Activated CD8-positive, alpha-beta memory T cell treated with anti-CD3 and anti-CD28 coated beads for 48 hours (primary cell): Measurements from ENCODE around the gene PEMT.

ENCODE experiments used
- DNase-seq, 3 experiments: peaks; one replicate each; pipeline ENCODE4 v3.0.0-alpha.2; 2020; ENCODE audit warnings: low read depth in 2 of 3, low spot score in 2 of 3

PEMT gene

GRCh38 chr17:17514993-17515933 lies 76.2 kb downstream of the PEMT start:
- no peak for DNase-seq

DNA sequence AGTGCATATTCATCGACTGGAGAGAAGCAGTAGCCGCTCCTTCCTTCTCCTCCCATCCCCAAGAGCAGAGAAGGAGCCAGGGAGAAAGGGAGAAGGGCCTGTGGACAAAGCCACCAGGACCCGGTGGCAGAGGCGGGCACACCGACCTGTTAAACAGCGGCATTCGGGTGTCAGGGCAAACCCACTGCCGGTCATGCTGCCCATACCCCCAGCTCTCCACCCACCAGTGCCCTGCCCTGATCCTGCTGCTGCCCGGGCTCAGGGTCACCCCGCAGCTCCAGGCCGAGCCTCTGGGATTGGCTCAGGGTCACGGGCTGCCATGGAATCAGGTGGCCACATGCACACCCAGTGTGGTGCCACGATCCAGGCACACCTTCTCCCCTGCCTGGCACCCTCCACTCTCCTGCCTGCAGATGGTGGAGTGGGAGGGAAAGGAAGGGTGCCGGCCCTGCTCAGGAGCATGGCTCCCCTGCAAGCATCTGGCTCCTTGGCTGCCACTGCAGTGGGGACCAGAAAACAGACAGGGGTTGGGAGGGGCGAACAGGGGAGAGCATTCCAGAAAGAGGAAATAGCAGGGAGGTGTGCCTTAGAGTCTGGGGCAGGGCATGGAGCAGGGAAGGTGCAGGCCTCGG lies 77.0 kb downstream of the PEMT start:
- DNase-seq = no peak

DNA sequence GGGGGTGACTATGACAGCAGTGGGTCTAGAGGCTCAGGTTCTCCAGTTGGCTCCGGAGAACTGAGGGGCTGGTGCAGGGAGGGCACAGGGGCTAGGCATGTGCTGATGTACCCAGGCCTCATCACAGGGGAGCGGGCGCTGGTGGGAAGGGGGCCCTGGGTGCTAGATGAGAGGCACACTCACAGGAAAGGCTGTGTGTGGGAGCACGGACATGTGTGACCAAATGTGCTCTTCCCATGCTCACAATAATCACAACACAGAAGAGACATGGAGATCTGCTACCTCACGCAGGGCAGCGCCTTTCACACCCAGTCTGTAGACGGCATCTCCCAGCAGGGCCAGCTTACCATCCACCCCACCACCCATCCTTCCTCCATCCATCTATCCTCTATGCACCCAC lies 77.9 kb downstream of the PEMT start:
- no peak for DNase-seq

DNA sequence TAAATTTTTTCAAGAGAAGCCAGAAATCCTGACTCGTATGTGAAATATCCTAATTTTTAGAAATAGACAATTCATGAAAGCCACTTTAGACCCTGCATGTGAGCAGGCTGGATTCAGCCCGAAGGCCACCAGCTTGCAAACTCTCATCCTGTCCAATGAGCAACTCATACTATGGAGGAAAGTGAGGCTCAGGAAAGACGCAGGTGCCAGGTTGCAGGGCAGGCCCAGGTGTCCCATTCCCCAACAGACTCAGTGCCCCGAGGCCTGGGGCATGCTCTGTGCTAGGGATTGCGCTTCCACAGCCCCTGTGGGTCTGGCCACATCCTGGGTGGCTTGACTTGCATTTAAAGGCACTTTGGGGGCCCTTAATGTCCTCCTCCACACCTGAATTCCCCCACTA lies 78.6 kb downstream of the PEMT start:
- no peak for DNase-seq

- DNase-seq = no peak
Measured at GRCh38 chr17:17511881-17512858, 79.3 kb downstream of the PEMT start.

GRCh38 chr17:17511293-17511741 lies 80.2 kb downstream of the PEMT start:
- no peak for DNase-seq

GRCh38 chr17:17510456-17511292 lies 80.8 kb downstream of the PEMT start:
- no peak for DNase-seq

GRCh38 chr17:17509601-17510425 lies 81.7 kb downstream of the PEMT start:
- DNase-seq = no peak

DNA sequence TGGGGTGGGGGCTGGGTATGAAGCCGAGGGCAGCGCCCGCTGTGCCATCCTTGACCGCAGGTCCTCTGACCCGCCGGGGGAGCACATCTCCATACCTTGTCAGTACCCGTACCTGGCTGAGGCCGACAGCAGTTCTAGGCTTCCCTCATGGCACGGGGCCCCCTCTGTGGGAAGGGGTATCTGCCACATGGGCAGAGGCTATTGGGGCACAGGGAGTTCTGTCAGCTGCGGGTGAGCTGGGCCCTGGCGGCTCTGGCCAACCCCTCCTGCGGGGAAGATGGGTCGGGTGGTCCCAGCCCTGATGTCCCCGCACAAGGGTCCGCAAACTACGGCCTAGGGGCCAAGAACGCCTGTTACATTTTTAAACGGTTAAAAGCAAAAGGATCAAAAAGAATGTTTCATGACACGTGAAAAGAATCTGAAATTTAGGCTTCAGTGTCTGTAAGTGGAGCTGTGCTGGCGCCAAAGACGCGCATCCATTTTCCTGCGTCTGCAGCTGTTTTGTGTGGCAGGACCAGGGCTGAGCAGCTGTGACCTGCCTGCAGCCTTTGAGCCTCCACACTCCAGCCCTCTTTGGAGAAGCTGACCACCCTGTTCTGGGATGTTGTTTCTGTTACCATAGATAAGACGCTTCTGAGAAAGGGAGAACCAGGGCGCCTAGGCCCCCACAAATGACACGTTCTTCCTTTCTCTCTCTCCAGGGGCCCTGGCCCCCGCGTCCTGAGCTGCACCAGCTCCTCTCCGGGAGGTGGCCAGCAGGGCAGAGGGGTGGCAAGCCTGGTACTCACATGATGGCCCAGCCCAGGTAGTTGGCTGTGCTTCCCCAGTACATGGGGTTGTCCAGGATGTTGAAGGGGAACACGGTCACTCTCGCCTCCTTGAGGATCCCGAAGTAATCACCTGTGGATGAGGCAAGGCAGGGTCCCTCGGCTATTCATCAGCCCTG lies 82.6 kb downstream of the PEMT start:
- DNase-seq = no peak

DNA sequence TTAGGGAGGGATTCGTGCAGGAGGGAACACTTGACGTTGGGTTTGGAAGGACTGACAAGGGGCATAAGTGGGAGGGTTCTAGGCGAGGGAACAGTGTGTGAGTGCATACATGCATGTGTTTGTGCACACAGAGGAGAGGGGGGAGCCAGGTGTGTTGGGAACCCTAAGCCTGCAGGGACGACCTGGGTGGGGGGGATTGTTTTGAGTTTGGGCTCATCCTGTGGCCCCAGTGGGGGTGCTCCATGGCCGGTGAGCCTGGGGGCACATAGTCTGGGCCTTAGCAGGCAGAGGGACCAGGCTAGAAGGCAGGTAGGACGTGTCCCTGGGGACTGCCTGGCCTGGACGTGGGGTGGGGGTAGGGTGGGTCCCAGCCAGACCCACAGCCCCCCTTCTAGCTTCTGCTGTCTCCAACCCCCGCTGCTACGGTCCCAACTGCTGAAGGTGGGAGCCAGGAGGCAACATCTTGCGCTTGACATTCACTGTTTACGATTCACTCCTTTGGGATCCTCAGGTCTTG lies 83.4 kb downstream of the PEMT start:
- DNase-seq = no peak

- DNase-seq = no peak
Measured at GRCh38 chr17:17507465-17508011, 84.0 kb downstream of the PEMT start.

GRCh38 chr17:17506893-17507464 lies 84.5 kb downstream of the PEMT start:
- DNase-seq = no peak

DNA sequence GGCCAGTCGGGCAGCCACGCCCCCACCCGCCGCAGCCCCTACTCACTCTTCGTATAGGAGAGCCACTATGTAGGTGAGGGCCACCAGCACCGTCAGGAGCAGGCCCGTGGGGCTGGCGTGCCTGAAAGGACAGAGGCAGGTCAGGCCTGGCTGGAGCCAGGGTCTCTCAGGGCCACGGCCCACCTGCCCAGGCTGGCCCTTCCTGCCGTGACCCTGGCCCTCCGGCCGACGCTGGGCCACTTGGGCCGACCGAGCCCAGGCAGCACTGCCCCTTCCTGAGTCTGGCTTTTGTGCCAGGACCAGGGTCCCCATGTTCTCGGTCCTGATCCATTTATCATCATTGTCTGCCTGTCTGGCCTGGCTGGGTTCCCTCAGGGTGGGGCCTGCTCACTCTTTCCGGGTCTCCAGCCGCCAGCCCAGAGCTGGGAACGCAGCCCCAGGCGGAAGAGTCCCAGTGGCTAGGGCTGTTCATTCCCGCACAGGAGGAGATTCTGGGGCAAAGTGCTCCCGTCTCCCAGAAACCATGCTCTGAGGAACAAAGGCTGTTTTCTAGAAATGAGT lies 85.2 kb downstream of the PEMT start:
- DNase-seq = no peak

- no peak for DNase-seq
Measured at GRCh38 chr17:17505610-17506171, 85.8 kb downstream of the PEMT start.

- DNase-seq = no peak
Measured at GRCh38 chr17:17505151-17505550, 86.4 kb downstream of the PEMT start.

- DNase-seq = no peak
Measured at GRCh38 chr17:17504341-17505140, 87.0 kb downstream of the PEMT start.
